ENCODE measurements around the gene RGS7BP. TPM values are rescaled to one million over a fixed set of nuclear protein-coding genes. Genes with fewer than 3 reads are reported as not detected.
"Not testable (repeated sequence)": the region's sequence is repeated elsewhere in the genome, so short reads cannot be mapped to it uniquely, and the experiment has no call there.

RGS7BP gene
- total RNA-seq, 1 donor from 2014 or later = 2.4 TPM

GRCh38 chr5:64557911-64558310 lies 52.1 kb downstream of the RGS7BP start:
- H3K9me3 ChIP-seq = no peaks in the 10 kb centered on the region
- TF ChIP-seq, protein P1, sequence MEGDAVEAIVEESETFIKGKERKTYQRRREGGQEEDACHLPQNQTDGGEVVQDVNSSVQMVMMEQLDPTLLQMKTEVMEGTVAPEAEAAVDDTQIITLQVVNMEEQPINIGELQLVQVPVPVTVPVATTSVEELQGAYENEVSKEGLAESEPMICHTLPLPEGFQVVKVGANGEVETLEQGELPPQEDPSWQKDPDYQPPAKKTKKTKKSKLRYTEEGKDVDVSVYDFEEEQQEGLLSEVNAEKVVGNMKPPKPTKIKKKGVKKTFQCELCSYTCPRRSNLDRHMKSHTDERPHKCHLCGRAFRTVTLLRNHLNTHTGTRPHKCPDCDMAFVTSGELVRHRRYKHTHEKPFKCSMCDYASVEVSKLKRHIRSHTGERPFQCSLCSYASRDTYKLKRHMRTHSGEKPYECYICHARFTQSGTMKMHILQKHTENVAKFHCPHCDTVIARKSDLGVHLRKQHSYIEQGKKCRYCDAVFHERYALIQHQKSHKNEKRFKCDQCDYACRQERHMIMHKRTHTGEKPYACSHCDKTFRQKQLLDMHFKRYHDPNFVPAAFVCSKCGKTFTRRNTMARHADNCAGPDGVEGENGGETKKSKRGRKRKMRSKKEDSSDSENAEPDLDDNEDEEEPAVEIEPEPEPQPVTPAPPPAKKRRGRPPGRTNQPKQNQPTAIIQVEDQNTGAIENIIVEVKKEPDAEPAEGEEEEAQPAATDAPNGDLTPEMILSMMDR (IDR thresholded peaks at IDR 0.05) = no peak
- H3K27me3 ChIP-seq = no peaks in the 10 kb centered on the region
- no peak overlapping the region for H3K27ac ChIP-seq
- no peak for DNase-seq
- H3K36me3 ChIP-seq = no peaks in the 10 kb centered on the region
- no peak overlapping the region for H3K4me3 ChIP-seq
- ATAC-seq = no peak
- intact Hi-C loops (cut with DNase I) = no loop called here
- H3K4me1 ChIP-seq = no peaks in the 10 kb centered on the region

GRCh38 chr5:64558641-64559040 lies 52.8 kb downstream of the RGS7BP start:
- H3K4me3 ChIP-seq; H3K9me3 ChIP-seq; H3K36me3 ChIP-seq; H3K4me1 ChIP-seq; H3K27me3 ChIP-seq; DNase-seq; H3K27ac ChIP-seq; ATAC-seq; intact Hi-C loops (cut with DNase I): not testable (repeated sequence)

DNA sequence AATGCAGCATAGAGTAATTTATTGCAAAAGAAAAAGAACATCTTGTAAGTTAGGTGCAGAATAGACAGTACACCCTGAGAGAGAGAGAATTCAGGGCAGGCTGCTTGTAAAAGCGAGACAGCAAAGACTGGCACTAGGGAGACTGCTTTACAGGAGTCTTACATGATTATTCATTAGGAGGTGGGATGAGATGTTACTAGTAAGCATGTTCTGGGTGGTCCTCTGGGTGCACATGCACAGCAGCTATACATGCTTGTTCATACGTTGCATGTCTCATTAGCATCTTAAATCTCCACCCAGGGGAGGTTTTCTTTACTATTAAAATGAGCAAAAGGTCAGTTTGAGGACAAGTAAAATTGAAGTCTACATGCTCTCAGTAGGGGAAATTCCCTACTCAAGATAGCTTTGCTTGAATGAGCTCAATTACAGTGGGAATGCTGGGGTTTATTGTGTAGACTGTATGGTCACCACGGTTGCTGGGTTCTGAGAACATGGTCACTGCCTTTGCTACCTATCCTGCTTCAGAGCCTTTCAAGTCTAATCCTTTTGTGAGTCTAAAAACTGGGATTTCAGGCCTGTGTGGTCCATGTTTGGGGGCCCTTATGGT lies 60.6 kb downstream of the RGS7BP start:
- Histone ChIP-seq H3K4me3 (no peak overlapping the region), H3K27me3 (no peaks in the 10 kb centered on the region), H3K36me3 (no peaks in the 10 kb centered on the region), H3K9me3 (no peaks in the 10 kb centered on the region), H3K4me1 (no peaks in the 10 kb centered on the region), H3K27ac (no peak overlapping the region)
- intact Hi-C loops (cut with DNase I) = no loop called here
- no peak for ATAC-seq
- TF ChIP-seq, protein P1 (IDR thresholded peaks at IDR 0.05) = no peak
- DNase-seq = no peak

GRCh38 chr5:64569858-64570257 lies 64.0 kb downstream of the RGS7BP start:
- no peak overlapping the region for H3K4me3 ChIP-seq
- H3K36me3 ChIP-seq = no peaks in the 10 kb centered on the region
- TF ChIP-seq, protein P1 (IDR thresholded peaks at IDR 0.05) = no peak
- DNase-seq (no peak), ATAC-seq (no peak)
- intact Hi-C loops (cut with DNase I) = no loop called here
- H3K27me3 ChIP-seq = no peaks in the 10 kb centered on the region
- H3K27ac ChIP-seq = no peak overlapping the region
- no peaks in the 10 kb centered on the region for H3K4me1 ChIP-seq
- H3K9me3 ChIP-seq = no peaks in the 10 kb centered on the region

DNA sequence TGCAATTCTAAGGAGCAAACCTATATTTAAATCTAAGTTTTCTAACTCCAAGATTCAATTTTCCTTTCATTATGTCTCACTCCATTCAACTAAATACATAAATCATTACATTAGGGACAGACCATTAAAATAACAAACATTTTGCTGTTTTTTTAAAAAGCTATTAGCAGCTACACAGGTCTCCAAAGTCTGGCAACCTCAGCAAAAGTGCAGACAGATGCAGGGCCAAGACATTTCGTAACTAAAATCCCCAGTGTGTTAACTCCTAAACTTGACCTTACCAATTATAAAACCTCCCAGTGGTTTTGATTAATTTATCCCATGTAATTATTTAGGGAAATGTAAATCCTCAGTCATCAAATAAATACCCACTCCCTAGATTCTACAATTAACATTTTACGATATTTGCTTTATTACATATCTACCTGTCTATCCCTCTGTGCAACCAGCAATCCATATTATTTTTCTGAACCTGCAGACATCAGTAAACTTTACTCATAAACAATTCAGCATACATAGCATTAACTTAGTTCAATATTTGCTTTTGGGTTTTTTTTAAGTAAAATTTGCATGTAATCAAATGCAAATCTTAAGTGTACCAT lies 64.7 kb downstream of the RGS7BP start:
- Histone ChIP-seq H3K4me1 (no peaks in the 10 kb centered on the region), H3K27me3 (no peaks in the 10 kb centered on the region), H3K27ac (no peak overlapping the region), H3K36me3 (no peaks in the 10 kb centered on the region), H3K4me3 (no peak overlapping the region), H3K9me3 (no peaks in the 10 kb centered on the region)
- intact Hi-C loops (cut with DNase I) = no loop called here
- no peak for DNase-seq
- no peak for ATAC-seq
- TF ChIP-seq, protein P1 (IDR thresholded peaks at IDR 0.05) = no peak

- no peak overlapping the region for H3K27ac ChIP-seq
- no peaks in the 10 kb centered on the region for H3K36me3 ChIP-seq
- H3K4me3 ChIP-seq = no peak overlapping the region
- H3K27me3 ChIP-seq = no peaks in the 10 kb centered on the region
- no peaks in the 10 kb centered on the region for H3K9me3 ChIP-seq
- TF ChIP-seq, protein P1 (IDR thresholded peaks at IDR 0.05) = no peak
- ATAC-seq = no peak
- intact Hi-C loops (cut with DNase I) = no loop called here
- no peak for DNase-seq
- no peaks in the 10 kb centered on the region for H3K4me1 ChIP-seq
These were observed 69.7 kb downstream of the RGS7BP start for GRCh38 chr5:64575561-64575960.

Measured in upper lobe of right lung (tissue), 1 donor.